Esophagus muscularis mucosa (tissue), 4 donors: ENCODE results near the gene NOCT. TPM values are rescaled to one million over a fixed set of nuclear protein-coding genes. Genes with fewer than 3 reads are reported as not detected.
"Not testable (repeated sequence)": the region's sequence is repeated elsewhere in the genome, so short reads cannot be mapped to it uniquely, and the experiment has no call there.

ENCODE experiments used
- DNase-seq: peaks from one replicate; pipeline ENCODE4 v3.0.0-alpha.2; 2017; ENCODE audit errors: extremely low spot score
- H3K27ac ChIP-seq, 4 donors: fragments of 200-600 bp; sonication (generic); replicated peaks in 1 of 4; 1 replicate in 3 of 4; 2 replicates in 1 of 4; pipeline ENCODE4 v1.5.1; 2016 to 2019; ENCODE audit warnings: mild to moderate bottlenecking in 1 of 4
- H3K27me3 ChIP-seq, 4 donors: fragments of 200-600 bp; sonication (generic); one replicate each; pipeline versions ENCODE4 v1.5.1 to v1.6.0; 2016 to 2019
- H3K36me3 ChIP-seq, 4 donors: fragments of 200-600 bp; sonication (generic); one replicate each; pipeline ENCODE4 v1.5.1; 2016 to 2019
- H3K4me1 ChIP-seq, 4 donors: fragments of 200-600 bp; sonication (generic); one replicate each; pipeline ENCODE4 v1.5.1; 2016 to 2019
- H3K4me3 ChIP-seq, 4 donors: fragments of 200-600 bp; sonication (generic); 1 replicate in 2 of 4; 2 replicates in 2 of 4; pipeline ENCODE4 v1.5.1; 2016 to 2019; ENCODE audit warnings: mild to moderate bottlenecking in 4 of 4, moderate library complexity in 1 of 4
- H3K9me3 ChIP-seq, 4 donors: fragments of 200-600 bp; sonication (generic); 1 replicate in 3 of 4; 2 replicates in 1 of 4; pipeline ENCODE4 v1.5.1; 2016 to 2019
- EP300 ChIP-seq: sonication (generic); formaldehyde crosslinking; IDR thresholded peaks from one replicate; pipeline ENCODE4 v1.6.1; 2017; ENCODE audit warnings: antibody characterized with exemption
- POLR2A ChIP-seq: fragments of 450-650 bp; IDR thresholded peaks from one replicate; pipeline ENCODE4 v1.6.1; 2017; ENCODE audit warnings: antibody characterized with exemption, moderate library complexity, mild to moderate bottlenecking, low read depth
- POLR2AphosphoS5 ChIP-seq, 2 donors: sonication (generic); formaldehyde crosslinking; IDR thresholded peaks; one replicate each; pipeline ENCODE4 v1.6.1; 2017; ENCODE audit warnings: antibody characterized with exemption in 2 of 2
- WGBS: methylation state at CpG from one replicate; pipeline ENCODE4 v1.1.5; 2018; 5-methylcytosine and 5-hydroxymethylcytosine counted together
- intact Hi-C: fragments of 100-400 bp; cut with DNase I; formaldehyde crosslinking; loops from one replicate; pipeline ENCODE4 v1.15.1; 2023
- total RNA-seq, 4 donors: library from RNA; depleted of rRNA; stranded (reverse); fragments of >200 nt; gene quantifications; one replicate each; pipeline versions ENCODE4 v1.1.0 to v1.2.1, GENCODE V29; 2016
- TF ChIP-seq, protein P1 (sequence below), 3 experiments: fragments of 200-600 bp in 2 of 3; fragments of 450-650 bp in 1 of 3; sonication (generic) in 2 of 3; IDR thresholded peaks; one replicate each; pipeline ENCODE4 v1.5.1; 2017 to 2019; ENCODE audit warnings: antibody characterized with exemption in 3 of 3, mild to moderate bottlenecking in 2 of 3, moderate library complexity in 1 of 3

The NOCT gene
- total RNA-seq, 4 donors from 2014 or later, result 1.7 to 7.0 (median 2.1) TPM

DNA sequence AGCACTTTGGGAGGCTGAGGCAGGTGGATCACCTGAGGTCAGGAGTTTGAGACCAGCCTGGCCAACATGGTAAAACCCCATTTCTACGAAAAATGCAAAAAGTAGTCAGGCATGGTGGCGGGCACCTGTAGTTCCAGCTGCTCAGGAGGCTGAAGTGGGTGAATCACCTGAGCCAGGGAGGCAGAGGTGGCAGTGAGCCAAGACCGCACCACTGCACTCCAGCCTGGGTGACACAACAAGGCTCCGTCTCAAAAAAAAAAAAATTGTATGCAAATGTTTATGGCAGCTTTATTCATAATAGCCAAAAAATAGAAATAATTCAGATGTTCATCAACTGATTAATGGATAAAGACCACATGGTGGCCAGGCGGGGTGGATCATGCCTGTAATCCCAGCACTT is 9.8 kb upstream of the NOCT start:
- no peaks in the 10 kb centered on the region for H3K9me3 ChIP-seq
- H3K36me3 ChIP-seq, result no peaks in the 10 kb centered on the region
- H3K27ac ChIP-seq, result no peak overlapping the region
- H3K4me1 ChIP-seq, result no peaks in the 10 kb centered on the region
- no peak overlapping the region for H3K4me3 ChIP-seq
- no peaks in the 10 kb centered on the region for H3K27me3 ChIP-seq
- TF ChIP-seq, protein P1, sequence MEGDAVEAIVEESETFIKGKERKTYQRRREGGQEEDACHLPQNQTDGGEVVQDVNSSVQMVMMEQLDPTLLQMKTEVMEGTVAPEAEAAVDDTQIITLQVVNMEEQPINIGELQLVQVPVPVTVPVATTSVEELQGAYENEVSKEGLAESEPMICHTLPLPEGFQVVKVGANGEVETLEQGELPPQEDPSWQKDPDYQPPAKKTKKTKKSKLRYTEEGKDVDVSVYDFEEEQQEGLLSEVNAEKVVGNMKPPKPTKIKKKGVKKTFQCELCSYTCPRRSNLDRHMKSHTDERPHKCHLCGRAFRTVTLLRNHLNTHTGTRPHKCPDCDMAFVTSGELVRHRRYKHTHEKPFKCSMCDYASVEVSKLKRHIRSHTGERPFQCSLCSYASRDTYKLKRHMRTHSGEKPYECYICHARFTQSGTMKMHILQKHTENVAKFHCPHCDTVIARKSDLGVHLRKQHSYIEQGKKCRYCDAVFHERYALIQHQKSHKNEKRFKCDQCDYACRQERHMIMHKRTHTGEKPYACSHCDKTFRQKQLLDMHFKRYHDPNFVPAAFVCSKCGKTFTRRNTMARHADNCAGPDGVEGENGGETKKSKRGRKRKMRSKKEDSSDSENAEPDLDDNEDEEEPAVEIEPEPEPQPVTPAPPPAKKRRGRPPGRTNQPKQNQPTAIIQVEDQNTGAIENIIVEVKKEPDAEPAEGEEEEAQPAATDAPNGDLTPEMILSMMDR (IDR thresholded peaks at IDR 0.05), result no peak
- TF ChIP-seq EP300 (no peak), POLR2A (no peak), POLR2AphosphoS5 (IDR thresholded peaks at IDR 0.05) (no peak)
- no peak for DNase-seq
- WGBS, result 91% methylated on average over 5 of the region's 5 CpGs
- intact Hi-C loops, result no loop called here

DNA sequence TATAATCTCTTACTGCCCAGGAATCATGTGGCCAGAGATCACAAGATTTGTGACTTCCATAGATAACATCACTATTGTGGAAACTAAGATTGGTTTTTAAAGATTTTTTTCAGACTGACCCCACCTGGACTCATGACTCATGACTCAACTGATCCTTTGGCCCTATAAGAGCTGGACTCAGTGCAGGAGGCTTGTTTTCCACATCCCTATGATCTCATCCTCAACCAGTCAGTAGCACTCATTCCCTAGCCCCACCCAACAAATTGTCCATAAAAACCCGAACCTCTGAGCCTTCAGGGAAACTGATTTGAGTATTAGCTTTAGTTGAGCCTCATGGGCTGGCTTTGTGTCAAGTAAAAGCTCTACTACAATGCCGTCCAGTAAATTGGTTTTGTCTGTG is 7.9 kb upstream of the NOCT start:
- Histone ChIP-seq H3K9me3 (no peaks in the 10 kb centered on the region), H3K4me3 (no peak overlapping the region), H3K27ac (no peak overlapping the region), H3K27me3 (no peaks in the 10 kb centered on the region), H3K4me1 (no peaks in the 10 kb centered on the region), H3K36me3 (no peaks in the 10 kb centered on the region)
- 86% methylated on average over 2 of the region's 2 CpGs for WGBS
- no peak for TF ChIP-seq EP300
- TF ChIP-seq POLR2A, result no peak
- TF ChIP-seq, protein P1 (IDR thresholded peaks at IDR 0.05), result no peak
- TF ChIP-seq POLR2AphosphoS5 (IDR thresholded peaks at IDR 0.05), result no peak
- no peak for DNase-seq
- intact Hi-C loops, result no loop called here

DNA sequence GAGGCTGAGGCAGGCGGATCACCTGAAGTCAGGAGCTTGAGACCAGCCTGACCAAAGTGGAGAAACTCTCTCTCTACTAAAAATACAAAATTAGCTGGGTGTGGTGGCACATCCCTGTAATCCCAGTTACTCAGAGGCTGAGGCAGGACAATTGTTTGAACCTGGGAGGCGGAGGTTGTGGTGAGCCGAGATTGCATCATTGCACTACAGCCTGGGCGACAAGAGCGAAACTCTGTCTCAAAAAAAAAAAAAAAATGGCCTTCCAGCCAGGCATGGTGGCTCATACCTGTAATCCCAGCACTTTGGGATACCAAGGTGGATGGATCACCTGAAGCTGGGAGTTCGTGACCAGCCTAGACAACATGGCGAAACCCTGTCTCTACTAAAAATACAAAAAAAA is 7.3 kb upstream of the NOCT start:
- H3K27ac ChIP-seq, H3K27me3 ChIP-seq, H3K36me3 ChIP-seq, DNase-seq, intact Hi-C loops, H3K4me1 ChIP-seq, H3K4me3 ChIP-seq, H3K9me3 ChIP-seq: not testable (repeated sequence)
- WGBS, result 100% methylated on average over 7 of the region's 7 CpGs

DNA sequence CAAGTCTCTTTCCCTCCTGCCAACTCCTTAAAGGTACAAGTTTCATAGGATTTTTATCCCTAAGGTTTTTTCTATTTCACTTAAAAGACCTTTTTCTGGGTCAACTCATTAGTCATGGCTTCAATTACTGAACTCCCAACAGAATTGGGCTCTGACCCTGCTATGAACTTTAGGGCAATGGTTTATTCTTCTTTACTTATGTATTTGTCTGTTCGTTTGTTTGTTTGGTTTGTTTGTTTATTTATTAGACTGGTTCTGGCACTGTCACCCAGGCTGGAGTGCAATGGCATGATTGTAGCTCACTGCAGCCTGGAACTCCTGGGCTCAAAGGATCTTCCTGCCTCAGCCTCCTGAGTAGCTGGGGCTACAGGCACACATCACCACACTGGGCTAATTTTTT is 5.9 kb upstream of the NOCT start:
- H3K27ac ChIP-seq, result no peak overlapping the region
- peaks cover 6 to 9% (median 9%) of the 10 kb centered on the region in 4 donors for H3K4me1 ChIP-seq
- no peaks in the 10 kb centered on the region for H3K27me3 ChIP-seq
- no peak overlapping the region for H3K4me3 ChIP-seq
- no peak for DNase-seq
- no peaks in the 10 kb centered on the region for H3K9me3 ChIP-seq
- no peaks in the 10 kb centered on the region for H3K36me3 ChIP-seq
- intact Hi-C loops, result no loop called here
- WGBS, result 43% methylated on average over 1 of the region's 1 CpG
- TF ChIP-seq POLR2A, result no peak
- TF ChIP-seq, protein P1 (IDR thresholded peaks at IDR 0.05), result no peak
- TF ChIP-seq POLR2AphosphoS5 (IDR thresholded peaks at IDR 0.05), result no peak
- TF ChIP-seq EP300, result no peak

DNA sequence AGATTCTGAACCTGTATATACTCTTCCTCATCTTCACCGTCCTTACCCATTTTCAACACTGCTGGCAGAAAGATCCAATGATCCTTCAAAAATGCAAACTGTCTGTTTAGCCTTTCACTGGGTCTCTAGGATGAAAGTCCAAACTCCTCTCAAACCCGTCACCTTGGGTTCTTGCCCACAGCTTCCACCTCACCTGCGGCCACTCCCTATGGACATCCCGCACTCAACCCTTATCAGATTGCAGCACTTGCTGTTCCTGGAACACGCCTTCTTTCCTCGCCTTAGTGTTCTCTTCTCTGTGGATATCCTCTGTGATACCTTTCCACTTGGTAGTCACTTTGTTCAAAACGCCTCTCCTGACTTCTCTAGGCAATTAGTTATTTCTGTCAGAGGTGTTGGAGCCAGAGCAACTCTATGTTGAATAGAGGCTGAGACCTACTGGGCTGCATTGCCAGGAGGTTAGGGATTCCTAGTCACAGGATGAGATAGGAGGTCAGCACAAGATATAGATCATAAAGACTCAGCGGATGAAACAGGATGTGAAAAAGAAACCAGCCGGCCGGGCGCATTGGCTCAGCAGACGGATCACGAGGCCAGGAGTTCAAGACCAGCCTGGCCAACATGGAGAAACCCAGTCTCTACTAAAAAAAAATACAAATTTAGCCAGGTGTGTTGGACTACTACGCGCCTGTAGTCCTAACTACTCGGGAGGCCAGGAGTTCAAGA is 4.2 kb upstream of the NOCT start:
- WGBS, result 88% methylated on average over 16 of the region's 16 CpGs
- Histone ChIP-seq H3K4me1 (peaks cover 15 to 18% (median 16%) of the 10 kb centered on the region in 4 donors), H3K27me3 (no peaks in the 10 kb centered on the region), H3K4me3 (no peak overlapping the region), H3K9me3 (no peaks in the 10 kb centered on the region), H3K27ac (no peak overlapping the region), H3K36me3 (no peaks in the 10 kb centered on the region)
- DNase-seq, result no peak
- TF ChIP-seq POLR2AphosphoS5 (IDR thresholded peaks at IDR 0.05) (no peak), POLR2A (no peak), EP300 (no peak)
- TF ChIP-seq, protein P1 (IDR thresholded peaks at IDR 0.05), result no peak
- intact Hi-C loops, result no loop called here
